HepG2 (cell line): ENCODE data around the gene TET2. TPM values are rescaled to one million over a fixed set of nuclear protein-coding genes. Genes with fewer than 3 reads are reported as not detected.

ENCODE experiments used
- ATAC-seq: fragments of 200-7000 bp; cut with Tn5 transposase; 3 replicates; pipeline ENCODE4 v1.9.1; 2020; ENCODE audit warnings: mild to moderate bottlenecking, moderate library complexity
- BruUV-seq: library from RNA; stranded (reverse); fragments of 400-500 nt; replicated peaks from 2 replicates; lab custom pipeline; 2021; lab: Mats Ljungman, UMichigan
- CTCF ChIA-PET: fragments of 300-600 bp; formaldehyde crosslinking; extraction: SDS; loops from one replicate; lab custom pipeline; 2021; ENCODE audit warnings: low total read pairs, inconsistent platforms, low intra/inter-chr PET ratio; lab: Yijun Ruan, JAX
- POLR2A ChIA-PET: fragments of 350-600 bp; sonication (Branson Sonifier 250); formaldehyde crosslinking; loops from one replicate; lab custom pipeline; 2020; ENCODE audit warnings: antibody characterized with exemption, inconsistent platforms; lab: Yijun Ruan, JAX
- DNase-seq: peaks from one replicate; pipeline ENCODE4 v3.0.0-alpha.2; 2015; ENCODE audit warnings: low spot score
- FAIRE-seq: peaks from 3 replicates; lab custom pipeline; 2011; peaks lifted over from hg19 to GRCh38; lab: Jason Lieb, UNC
- H2AFZ ChIP-seq: one replicate; pipeline ENCODE4 v1.6.1; 2011; ENCODE audit warnings: low read length, inconsistent platforms
- H3K27ac ChIP-seq: fragments of 300-600 bp; 3 replicates; pipeline ENCODE4 v1.8.0; 2011; ENCODE audit warnings: mixed run types, mild to moderate bottlenecking, mixed read lengths, low read length, inconsistent platforms; ENCODE audit not compliant: insufficient read depth; ENCODE audit errors: extremely low read length
- H3K27me3 ChIP-seq, 2 experiments: fragments of 200-600 bp in 1 of 2; 2 replicates in 1 of 2; 3 replicates in 1 of 2; pipeline versions ENCODE4 v1.6.0 to v1.8.0; 2011; ENCODE audit warnings: low read length in 2 of 2, mild to moderate bottlenecking in 2 of 2, moderate library complexity in 2 of 2, inconsistent platforms in 1 of 2; ENCODE audit not compliant: insufficient read depth in 2 of 2, control insufficient read depth in 1 of 2
- H3K36me3 ChIP-seq, 2 experiments: fragments of 200-600 bp in 1 of 2; replicated peaks in 1 of 2; 2 replicates in 1 of 2; 3 replicates in 1 of 2; pipeline versions ENCODE4 v1.5.1 to v1.8.0; 2011; ENCODE audit warnings: low read length in 2 of 2, inconsistent platforms in 1 of 2; ENCODE audit not compliant: insufficient read depth in 2 of 2, control insufficient read depth in 1 of 2
- H3K4me1 ChIP-seq: 2 replicates; pipeline ENCODE4 v1.5.1; 2012; ENCODE audit warnings: low read length, inconsistent platforms; ENCODE audit not compliant: insufficient read depth
- H3K4me2 ChIP-seq: 2 replicates; pipeline ENCODE4 v1.6.0; 2011; ENCODE audit warnings: low read depth, low read length, inconsistent platforms
- H3K4me3 ChIP-seq, 3 experiments: fragments of 200-600 bp in 1 of 3; sonication (generic), shearing (Covaris generic) in 1 of 3; replicated peaks in 1 of 3; 2 replicates each; pipeline ENCODE4 v1.5.1; 2011 to 2016; ENCODE audit warnings: low read length in 3 of 3, inconsistent platforms in 2 of 3, low read depth in 2 of 3, mild to moderate bottlenecking in 2 of 3, control low read depth in 1 of 3, mixed read lengths in 1 of 3; ENCODE audit not compliant: insufficient read depth in 1 of 3
- H3K79me2 ChIP-seq: one replicate; pipeline ENCODE4 v1.6.1; 2011; ENCODE audit warnings: low read length, inconsistent platforms; ENCODE audit not compliant: insufficient read depth
- H3K9ac ChIP-seq: 2 replicates; pipeline ENCODE4 v1.6.0; 2011; ENCODE audit warnings: mild to moderate bottlenecking, low read depth, low read length, inconsistent platforms; ENCODE audit not compliant: insufficient read depth
- H3K9me3 ChIP-seq: 2 replicates; pipeline ENCODE4 v1.5.1; 2012; ENCODE audit warnings: mild to moderate bottlenecking, low read length
- H4K20me1 ChIP-seq: 2 replicates; pipeline ENCODE4 v1.6.0; 2011; ENCODE audit warnings: inconsistent platforms, mild to moderate bottlenecking, low read length, moderate library complexity; ENCODE audit not compliant: insufficient read depth
- ATF7 ChIP-seq, 2 experiments: fragments of 450-650 bp in 1 of 2; sonication (generic) in 1 of 2; formaldehyde crosslinking in 1 of 2; IDR thresholded peaks; 2 replicates each; pipeline versions ENCODE4 v1.4.0 to v1.6.1; 2016 to 2020; ENCODE audit warnings: antibody characterized with exemption in 1 of 2, mild to moderate bottlenecking in 1 of 2, missing genetic modification reagents in 1 of 2
- HDAC1 ChIP-seq: sonication (generic); formaldehyde crosslinking; IDR thresholded peaks from 2 replicates; pipeline ENCODE4 v1.5.1; 2020; ENCODE audit warnings: mild to moderate bottlenecking, missing genetic modification reagents
- KMT2A ChIP-seq: sonication (generic); formaldehyde crosslinking; IDR thresholded peaks from 2 replicates; pipeline ENCODE4 v1.4.0; 2020; ENCODE audit warnings: missing genetic modification reagents
- RFX1 ChIP-seq: fragments of 450-650 bp; IDR thresholded peaks from 2 replicates; pipeline ENCODE4 v1.6.1; 2017
- SIN3A ChIP-seq: IDR thresholded peaks from 2 replicates; pipeline ENCODE4 v1.6.1; 2011; ENCODE audit warnings: low read depth, mild to moderate bottlenecking, control low read depth, low read length, borderline replicate concordance
- U2AF1 ChIP-seq: fragments of 200-400 bp; formaldehyde crosslinking; optimal IDR thresholded peaks from 2 replicates; pipeline ENCODE3; 2017; ENCODE audit warnings: mild to moderate bottlenecking, low read depth, low read length
- ZBTB3 ChIP-seq: sonication (generic); formaldehyde crosslinking; IDR thresholded peaks from 2 replicates; pipeline ENCODE4 v1.4.0; 2020; ENCODE audit warnings: low read depth, mild to moderate bottlenecking, moderate library complexity, missing genetic modification reagents, borderline replicate concordance
- ZNF501 ChIP-seq: sonication (generic); formaldehyde crosslinking; IDR thresholded peaks from 2 replicates; pipeline ENCODE4 v1.5.1; 2020; ENCODE audit warnings: mild to moderate bottlenecking, moderate library complexity, missing genetic modification reagents
- ZNF703 ChIP-seq: sonication (generic); formaldehyde crosslinking; IDR thresholded peaks from 2 replicates; pipeline ENCODE4 v1.5.1; 2020; ENCODE audit warnings: missing genetic modification reagents, mild to moderate bottlenecking, moderate library complexity, borderline replicate concordance
- ZNF75D ChIP-seq: sonication (generic); formaldehyde crosslinking; IDR thresholded peaks from 2 replicates; pipeline ENCODE4 v1.8.1; 2023; ENCODE audit warnings: missing genetic modification reagents, mild to moderate bottlenecking, borderline replicate concordance
- ZNF816 ChIP-seq: sonication (generic); formaldehyde crosslinking; IDR thresholded peaks from 2 replicates; pipeline ENCODE4 v1.8.0; 2022; ENCODE audit warnings: missing genetic modification reagents, mild to moderate bottlenecking, borderline replicate concordance
- WGBS: methylation state at CpG from one replicate; pipeline ENCODE4 v1.1.6; 2017; ENCODE audit warnings: low lambda C conversion rate; 5-methylcytosine and 5-hydroxymethylcytosine counted together
- in situ Hi-C: cut with HindIII; loops from 2 replicates; pipeline ENCODE4 v1.10.0; 2017; ENCODE audit warnings: low pct_unique_long_range_greater_than_20kb; ENCODE audit not compliant: extremely low pct_ligation_motif_present
- intact Hi-C: fragments of 100-400 bp; cut with micrococcal nuclease; formaldehyde crosslinking; loops from one replicate; pipeline ENCODE4 v1.10.0; 2022; ENCODE audit not compliant: unreplicated experiment
- polyA plus RNA-seq, 8 experiments: library from polyadenylated mRNA; depleted of rRNA in 3 of 8; stranded (reverse) in 7 of 8; unstranded in 1 of 8; fragments of >200 nt; fragmentation: Illumina TruSeq in 4 of 8; extraction: Trizol in 4 of 8; gene quantifications; 2 replicates each; pipeline versions ENCODE4 v1.2.1 to v1.2.3, GENCODE V29; 2011 to 2016; ENCODE audit warnings: low read depth in 4 of 8, missing spikeins in 1 of 8, mixed read lengths in 1 of 8; ENCODE audit not compliant: insufficient read depth in 1 of 8
- total RNA-seq, 5 experiments: library from RNA; depleted of rRNA; stranded (reverse); fragments of >200 nt; fragmentation: Illumina TruSeq; extraction: Trizol; gene quantifications; 2 replicates each; pipeline ENCODE4 v1.2.3, GENCODE V29; 2016; ENCODE audit warnings: low read depth in 1 of 5
- TF ChIP-seq, protein P1 (sequence below): sonication (generic); formaldehyde crosslinking; IDR thresholded peaks from 2 replicates; pipeline ENCODE4 v1.4.0; 2020; ENCODE audit warnings: missing genetic modification reagents
- TF ChIP-seq, protein P2 (sequence below): sonication (generic); formaldehyde crosslinking; IDR thresholded peaks from 2 replicates; pipeline ENCODE4 v1.8.0; 2022; ENCODE audit warnings: missing genetic modification reagents, low read depth, mild to moderate bottlenecking, borderline replicate concordance
- TF ChIP-seq, protein P3 (sequence below): sonication (generic); formaldehyde crosslinking; IDR thresholded peaks from 2 replicates; pipeline ENCODE4 v1.5.1; 2020; ENCODE audit warnings: missing genetic modification reagents, mild to moderate bottlenecking, borderline replicate concordance

The TET2 gene
- total and polyA plus RNA-seq, 2 of the 13 experiments (the other 11 are each of a cell fraction or from before 2014, with no cell fraction given) = 4.7 to 4.8 TPM

DNA sequence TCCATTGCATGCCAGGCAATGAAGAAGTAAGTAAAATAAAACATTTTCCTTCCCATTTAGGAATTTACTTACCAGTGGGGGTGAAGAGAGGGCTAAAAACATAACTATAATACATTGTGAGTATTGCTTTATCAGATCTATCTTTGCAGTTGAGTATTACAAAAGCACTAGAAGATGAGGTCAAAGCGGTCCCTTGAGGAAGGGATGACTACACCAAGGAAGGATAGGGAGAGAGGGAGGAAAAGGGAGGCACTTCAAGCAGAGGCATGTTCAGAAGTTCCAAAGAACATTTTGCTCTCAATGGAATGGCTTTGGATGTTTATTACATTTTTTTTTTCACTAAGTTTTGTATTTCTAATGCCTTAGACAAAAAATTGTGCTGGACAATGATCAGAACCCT is 127.8 kb downstream of the TET2 start:
- intact Hi-C loops = no loop called here
- no peaks in the 10 kb centered on the region for H3K27me3 ChIP-seq
- H3K9ac ChIP-seq = no peak overlapping the region
- WGBS = 96% methylated on average over 1 of the region's 1 CpG
- DNase-seq = no peak
- no peak overlapping the region for H3K27ac ChIP-seq
- no peaks in the 10 kb centered on the region for H3K79me2 ChIP-seq
- POLR2A ChIA-PET = no interaction called here
- in situ Hi-C loops = no loop called here
- H3K36me3 ChIP-seq = peaks cover 8 to 38% of the 10 kb centered on the region in 2 experiments; a peak in 4 of 5 replicates
- no peaks in the 10 kb centered on the region for H3K4me1 ChIP-seq
- no peak for FAIRE-seq
- CTCF ChIA-PET = no interaction called here
- no peak overlapping the region for H2AFZ ChIP-seq
- H3K9me3 ChIP-seq = no peaks in the 10 kb centered on the region
- no peaks in the 10 kb centered on the region for H4K20me1 ChIP-seq
- TF ChIP-seq ZNF703 (CRISPR knock-in tag) (no peak), ZNF75D (CRISPR knock-in tag) (no peak), ZNF816 (CRISPR knock-in tag) (no peak), HDAC1 (no peak), SIN3A (no peak), ZNF501 (CRISPR knock-in tag) (no peak), ATF7 (IDR thresholded peaks at IDR 0.05) (no peak), ATF7 (CRISPR knock-in tag; IDR thresholded peaks at IDR 0.05) (no peak), U2AF1 (no peak), KMT2A (no peak), RFX1 (no peak), ZBTB3 (CRISPR knock-in tag) (no peak)
- TF ChIP-seq, protein P1, sequence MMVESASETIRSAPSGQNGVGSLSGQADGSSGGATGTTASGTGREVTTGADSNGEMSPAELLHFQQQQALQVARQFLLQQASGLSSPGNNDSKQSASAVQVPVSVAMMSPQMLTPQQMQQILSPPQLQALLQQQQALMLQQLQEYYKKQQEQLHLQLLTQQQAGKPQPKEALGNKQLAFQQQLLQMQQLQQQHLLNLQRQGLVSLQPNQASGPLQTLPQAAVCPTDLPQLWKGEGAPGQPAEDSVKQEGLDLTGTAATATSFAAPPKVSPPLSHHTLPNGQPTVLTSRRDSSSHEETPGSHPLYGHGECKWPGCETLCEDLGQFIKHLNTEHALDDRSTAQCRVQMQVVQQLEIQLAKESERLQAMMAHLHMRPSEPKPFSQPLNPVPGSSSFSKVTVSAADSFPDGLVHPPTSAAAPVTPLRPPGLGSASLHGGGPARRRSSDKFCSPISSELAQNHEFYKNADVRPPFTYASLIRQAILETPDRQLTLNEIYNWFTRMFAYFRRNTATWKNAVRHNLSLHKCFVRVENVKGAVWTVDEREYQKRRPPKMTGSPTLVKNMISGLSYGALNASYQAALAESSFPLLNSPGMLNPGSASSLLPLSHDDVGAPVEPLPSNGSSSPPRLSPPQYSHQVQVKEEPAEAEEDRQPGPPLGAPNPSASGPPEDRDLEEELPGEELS (CRISPR knock-in tag) = no peak
- TF ChIP-seq, protein P2, sequence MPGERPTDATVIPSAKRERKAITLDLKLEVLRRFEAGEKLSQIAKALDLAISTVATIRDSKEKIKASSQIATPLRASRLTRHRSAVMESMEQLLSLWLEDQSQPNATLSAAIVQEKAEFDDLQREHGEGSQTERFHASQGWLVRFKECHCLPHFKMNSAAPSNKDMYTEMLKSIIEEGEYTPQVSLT = no peak
- TF ChIP-seq, protein P3, sequence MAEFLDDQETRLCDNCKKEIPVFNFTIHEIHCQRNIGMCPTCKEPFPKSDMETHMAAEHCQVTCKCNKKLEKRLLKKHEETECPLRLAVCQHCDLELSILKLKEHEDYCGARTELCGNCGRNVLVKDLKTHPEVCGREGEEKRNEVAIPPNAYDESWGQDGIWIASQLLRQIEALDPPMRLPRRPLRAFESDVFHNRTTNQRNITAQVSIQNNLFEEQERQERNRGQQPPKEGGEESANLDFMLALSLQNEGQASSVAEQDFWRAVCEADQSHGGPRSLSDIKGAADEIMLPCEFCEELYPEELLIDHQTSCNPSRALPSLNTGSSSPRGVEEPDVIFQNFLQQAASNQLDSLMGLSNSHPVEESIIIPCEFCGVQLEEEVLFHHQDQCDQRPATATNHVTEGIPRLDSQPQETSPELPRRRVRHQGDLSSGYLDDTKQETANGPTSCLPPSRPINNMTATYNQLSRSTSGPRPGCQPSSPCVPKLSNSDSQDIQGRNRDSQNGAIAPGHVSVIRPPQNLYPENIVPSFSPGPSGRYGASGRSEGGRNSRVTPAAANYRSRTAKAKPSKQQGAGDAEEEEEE (CRISPR knock-in tag) = no peak
- H3K4me2 ChIP-seq = no peak overlapping the region
- ATAC-seq = no peak
- H3K4me3 ChIP-seq = no peak overlapping the region
- no TSS peak for BruUV-seq
